HG03439 (cell line): ENCODE measurements around the gene PPP2R2C.

ENCODE experiments used
- ATAC-seq: cut with Tn5 transposase; IDR thresholded peaks from one replicate; pipeline ENCODE4 v1.9.1; 2021; ENCODE audit warnings: mild to moderate bottlenecking, moderate library complexity; ENCODE audit not compliant: unreplicated experiment

Gene PPP2R2C

GRCh38 chr4:6277139-6277802 is 195.1 kb downstream of the PPP2R2C start:
- ATAC-seq = no peak

- ATAC-seq = no peak
These were observed 196.3 kb downstream of the PPP2R2C start for GRCh38 chr4:6275898-6276806.

- no peak for ATAC-seq
These were observed 197.1 kb downstream of the PPP2R2C start for GRCh38 chr4:6275351-6275750.

- ATAC-seq = no peak
These were observed 198.8 kb downstream of the PPP2R2C start for GRCh38 chr4:6273661-6273990.

GRCh38 chr4:6272863-6273660 is 199.4 kb downstream of the PPP2R2C start:
- no peak for ATAC-seq

GRCh38 chr4:6271701-6272465 is 200.5 kb downstream of the PPP2R2C start:
- no peak for ATAC-seq

GRCh38 chr4:6271206-6271605 is 201.2 kb downstream of the PPP2R2C start:
- ATAC-seq = no peak

GRCh38 chr4:6270636-6271121 is 201.7 kb downstream of the PPP2R2C start:
- no peak for ATAC-seq
